Neural cell (in vitro differentiated cells): ENCODE results near the gene SNTB2.

ENCODE experiments used
- EP300 ChIP-seq: fragments of 450-650 bp; conservative IDR thresholded peaks from 2 replicates; pipeline ENCODE4 v1.6.1; 2014; ENCODE audit warnings: antibody characterized with exemption, mild to moderate bottlenecking, moderate library complexity; ENCODE audit not compliant: poor library complexity, severe bottlenecking
- EZH2 ChIP-seq: fragments of 200-600, 300-800 bp; shearing (Covaris generic), sonication (generic); IDR thresholded peaks from 2 replicates; pipeline ENCODE4 v1.6.1; 2014; ENCODE audit warnings: antibody characterized with exemption, low read length, borderline replicate concordance, mild to moderate bottlenecking; ENCODE audit not compliant: insufficient read depth, poor library complexity, severe bottlenecking
- MXI1 ChIP-seq: fragments of 450-650 bp; conservative IDR thresholded peaks from 2 replicates; pipeline ENCODE4 v1.6.1; 2014; ENCODE audit warnings: antibody characterized with exemption, mild to moderate bottlenecking; ENCODE audit not compliant: poor library complexity, severe bottlenecking
- POLR2AphosphoS5 ChIP-seq: IDR thresholded peaks from 2 replicates; pipeline ENCODE4 v1.6.1; 2012
- RAD21 ChIP-seq: fragments of 450-650 bp; conservative IDR thresholded peaks from 2 replicates; pipeline ENCODE4 v1.6.1; 2014; ENCODE audit warnings: antibody characterized with exemption, mild to moderate bottlenecking, moderate library complexity
- SMC3 ChIP-seq: fragments of 450-650 bp; conservative IDR thresholded peaks from 2 replicates; pipeline ENCODE4 v1.6.1; 2014; ENCODE audit warnings: antibody characterized with exemption, mild to moderate bottlenecking, moderate library complexity; ENCODE audit not compliant: poor library complexity
- TF ChIP-seq, protein P1 (sequence below): fragments of 450-650 bp; IDR thresholded peaks from 2 replicates; pipeline ENCODE4 v1.5.1; 2014; ENCODE audit warnings: antibody characterized with exemption, mild to moderate bottlenecking, moderate library complexity; ENCODE audit not compliant: poor library complexity, severe bottlenecking

DNA sequence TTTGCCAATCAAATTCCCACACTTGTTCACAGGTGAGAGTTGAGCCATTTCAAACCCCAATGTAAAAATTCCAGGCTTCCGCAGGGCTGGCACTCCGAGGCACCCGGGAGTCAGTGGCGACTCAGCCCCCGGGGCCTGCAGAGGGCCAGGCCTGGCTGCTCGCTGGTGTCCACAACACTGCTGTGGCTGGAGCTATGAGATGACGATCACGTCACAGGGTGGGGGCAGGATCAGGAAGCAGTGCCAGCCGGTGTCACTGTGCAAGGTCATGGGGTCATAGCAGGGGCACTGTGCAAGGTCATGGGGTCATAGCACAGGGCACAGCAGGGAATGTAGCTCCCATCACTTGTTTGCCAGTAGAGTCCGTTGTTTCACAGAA, 131.9 kb downstream of the SNTB2 start:
- TF ChIP-seq EZH2 (no peak), EP300 (no peak), SMC3 (no peak), RAD21 (no peak), MXI1 (no peak), POLR2AphosphoS5 (no peak)
- TF ChIP-seq, protein P1, sequence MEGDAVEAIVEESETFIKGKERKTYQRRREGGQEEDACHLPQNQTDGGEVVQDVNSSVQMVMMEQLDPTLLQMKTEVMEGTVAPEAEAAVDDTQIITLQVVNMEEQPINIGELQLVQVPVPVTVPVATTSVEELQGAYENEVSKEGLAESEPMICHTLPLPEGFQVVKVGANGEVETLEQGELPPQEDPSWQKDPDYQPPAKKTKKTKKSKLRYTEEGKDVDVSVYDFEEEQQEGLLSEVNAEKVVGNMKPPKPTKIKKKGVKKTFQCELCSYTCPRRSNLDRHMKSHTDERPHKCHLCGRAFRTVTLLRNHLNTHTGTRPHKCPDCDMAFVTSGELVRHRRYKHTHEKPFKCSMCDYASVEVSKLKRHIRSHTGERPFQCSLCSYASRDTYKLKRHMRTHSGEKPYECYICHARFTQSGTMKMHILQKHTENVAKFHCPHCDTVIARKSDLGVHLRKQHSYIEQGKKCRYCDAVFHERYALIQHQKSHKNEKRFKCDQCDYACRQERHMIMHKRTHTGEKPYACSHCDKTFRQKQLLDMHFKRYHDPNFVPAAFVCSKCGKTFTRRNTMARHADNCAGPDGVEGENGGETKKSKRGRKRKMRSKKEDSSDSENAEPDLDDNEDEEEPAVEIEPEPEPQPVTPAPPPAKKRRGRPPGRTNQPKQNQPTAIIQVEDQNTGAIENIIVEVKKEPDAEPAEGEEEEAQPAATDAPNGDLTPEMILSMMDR = no peak
